GM12872 (cell line): Measurements from ENCODE around the gene GRID1.

Experiments
- TF ChIP-seq, protein P1 (sequence below): IDR thresholded peaks from 3 replicates; pipeline ENCODE4 v1.5.1; 2011; ENCODE audit warnings: low read depth, mild to moderate bottlenecking, low read length, moderate library complexity; ENCODE audit not compliant: insufficient read depth

GRID1 gene

GRCh38 chr10:86197166-86197790 lies 169.3 kb downstream of the GRID1 start:
- TF ChIP-seq, protein P1, sequence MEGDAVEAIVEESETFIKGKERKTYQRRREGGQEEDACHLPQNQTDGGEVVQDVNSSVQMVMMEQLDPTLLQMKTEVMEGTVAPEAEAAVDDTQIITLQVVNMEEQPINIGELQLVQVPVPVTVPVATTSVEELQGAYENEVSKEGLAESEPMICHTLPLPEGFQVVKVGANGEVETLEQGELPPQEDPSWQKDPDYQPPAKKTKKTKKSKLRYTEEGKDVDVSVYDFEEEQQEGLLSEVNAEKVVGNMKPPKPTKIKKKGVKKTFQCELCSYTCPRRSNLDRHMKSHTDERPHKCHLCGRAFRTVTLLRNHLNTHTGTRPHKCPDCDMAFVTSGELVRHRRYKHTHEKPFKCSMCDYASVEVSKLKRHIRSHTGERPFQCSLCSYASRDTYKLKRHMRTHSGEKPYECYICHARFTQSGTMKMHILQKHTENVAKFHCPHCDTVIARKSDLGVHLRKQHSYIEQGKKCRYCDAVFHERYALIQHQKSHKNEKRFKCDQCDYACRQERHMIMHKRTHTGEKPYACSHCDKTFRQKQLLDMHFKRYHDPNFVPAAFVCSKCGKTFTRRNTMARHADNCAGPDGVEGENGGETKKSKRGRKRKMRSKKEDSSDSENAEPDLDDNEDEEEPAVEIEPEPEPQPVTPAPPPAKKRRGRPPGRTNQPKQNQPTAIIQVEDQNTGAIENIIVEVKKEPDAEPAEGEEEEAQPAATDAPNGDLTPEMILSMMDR: no peak

- TF ChIP-seq, protein P1: no peak
Measured at GRCh38 chr10:86195521-86196157, 171.0 kb downstream of the GRID1 start.

DNA sequence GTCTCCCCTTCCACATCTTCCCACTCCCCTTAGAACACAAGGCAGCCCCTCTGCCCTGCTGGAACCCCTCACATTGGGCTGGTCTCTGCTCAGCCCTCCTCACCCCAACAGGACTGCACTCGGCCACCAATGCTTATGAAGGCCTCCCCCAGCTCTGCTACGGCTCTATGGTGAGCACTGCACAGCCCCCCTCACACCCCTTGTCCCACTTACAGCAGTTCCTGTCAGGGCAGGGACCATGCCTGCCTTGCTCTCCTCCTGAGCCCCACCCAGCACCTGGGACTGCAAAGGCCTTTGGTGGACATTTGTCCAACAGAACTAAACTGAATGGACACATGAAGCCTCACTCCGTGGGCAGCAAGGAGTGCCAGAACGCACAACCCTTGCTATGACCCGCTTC lies 171.9 kb downstream of the GRID1 start:
- TF ChIP-seq, protein P1: no peak

GRCh38 chr10:86193841-86194240 lies 172.8 kb downstream of the GRID1 start:
- TF ChIP-seq, protein P1: no peak

DNA sequence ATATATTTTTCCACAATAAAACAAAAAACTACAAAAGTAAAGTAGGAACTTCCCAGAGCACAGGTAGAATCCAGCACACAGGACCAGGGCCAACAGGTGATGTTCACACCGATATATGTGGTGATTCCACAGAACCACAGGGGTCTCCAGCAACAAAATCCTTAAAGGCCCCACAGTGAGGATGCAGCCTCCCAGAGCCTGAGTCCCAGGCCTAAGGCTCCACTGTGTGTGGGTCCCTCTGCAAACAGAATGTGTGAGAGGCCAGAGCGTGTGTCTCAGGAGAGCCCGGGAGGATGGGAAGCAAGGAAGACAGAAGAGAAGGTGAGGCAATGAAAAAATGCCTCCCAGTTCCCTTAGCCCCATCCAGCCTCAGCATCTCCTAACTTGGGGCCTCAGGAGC lies 173.9 kb downstream of the GRID1 start:
- TF ChIP-seq, protein P1: no peak

- TF ChIP-seq, protein P1: no peak
Measured at GRCh38 chr10:86192147-86192546, 174.4 kb downstream of the GRID1 start.

DNA sequence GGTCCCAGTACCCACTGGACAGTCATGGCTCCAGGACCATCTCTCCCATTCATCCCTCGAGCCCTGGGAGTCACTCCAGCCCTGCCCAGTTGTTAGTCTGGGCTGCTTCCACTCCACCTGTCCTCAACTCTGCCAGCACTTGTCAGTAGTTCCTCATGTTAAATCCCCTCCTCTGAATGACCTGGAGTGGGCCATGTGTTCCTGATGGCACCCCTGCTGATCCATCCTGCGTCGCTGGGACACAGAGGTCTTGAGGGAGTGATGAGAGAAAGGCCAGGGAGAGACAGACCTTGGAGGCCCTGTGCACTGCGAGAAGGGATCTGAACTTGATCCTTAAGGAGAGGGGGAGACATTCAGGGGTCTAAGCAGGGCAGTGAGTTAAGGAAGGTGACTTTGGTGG lies 174.9 kb downstream of the GRID1 start:
- TF ChIP-seq, protein P1: no peak
